ENCODE measurements around the gene TMEM225B. TPM values are rescaled to one million over a fixed set of nuclear protein-coding genes. Genes with fewer than 3 reads are reported as not detected.

Gene TMEM225B
- total RNA-seq, 3 donors from 2014 or later = 0.58 to 1.2 (median 0.82) TPM

- no peak for DNase-seq
- intact Hi-C loops (cut with DNase I, micrococcal nuclease) = no loop called here
These were observed 19.2 kb downstream of the TMEM225B start for GRCh38 chr7:99617192-99617781.

DNA sequence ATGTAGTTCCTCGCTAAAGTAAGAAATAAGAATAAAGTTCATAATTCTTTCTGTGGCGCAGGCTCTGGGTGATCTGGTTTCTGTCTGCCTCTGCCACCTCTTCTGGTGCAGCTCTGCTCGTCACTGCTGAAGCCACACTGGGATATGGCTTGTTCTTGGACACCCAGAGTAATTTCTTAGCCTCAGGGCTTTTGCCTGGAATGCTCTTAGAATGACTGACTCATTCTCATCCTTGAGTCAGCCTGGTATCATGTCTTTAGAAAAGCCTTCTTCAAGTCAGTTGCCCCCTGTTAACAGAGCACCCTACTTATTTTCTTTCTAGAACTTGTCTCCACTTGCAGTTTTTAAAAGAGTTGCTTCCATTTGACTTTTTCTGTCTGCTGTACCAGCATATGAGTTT lies 20.7 kb downstream of the TMEM225B start:
- no peak overlapping the region for H3K4me3 ChIP-seq
- no peaks in the 10 kb centered on the region for H3K9me3 ChIP-seq
- DNase-seq (no peak), ATAC-seq (no peak)
- peaks cover 7% of the 10 kb centered on the region for H3K4me1 ChIP-seq (ENCODE audit: low read depth)
- H3K36me3 ChIP-seq (ENCODE audit: low read depth) = no peaks in the 10 kb centered on the region
- intact Hi-C loops (cut with DNase I, micrococcal nuclease) = no loop called here
- TF ChIP-seq, protein P1, sequence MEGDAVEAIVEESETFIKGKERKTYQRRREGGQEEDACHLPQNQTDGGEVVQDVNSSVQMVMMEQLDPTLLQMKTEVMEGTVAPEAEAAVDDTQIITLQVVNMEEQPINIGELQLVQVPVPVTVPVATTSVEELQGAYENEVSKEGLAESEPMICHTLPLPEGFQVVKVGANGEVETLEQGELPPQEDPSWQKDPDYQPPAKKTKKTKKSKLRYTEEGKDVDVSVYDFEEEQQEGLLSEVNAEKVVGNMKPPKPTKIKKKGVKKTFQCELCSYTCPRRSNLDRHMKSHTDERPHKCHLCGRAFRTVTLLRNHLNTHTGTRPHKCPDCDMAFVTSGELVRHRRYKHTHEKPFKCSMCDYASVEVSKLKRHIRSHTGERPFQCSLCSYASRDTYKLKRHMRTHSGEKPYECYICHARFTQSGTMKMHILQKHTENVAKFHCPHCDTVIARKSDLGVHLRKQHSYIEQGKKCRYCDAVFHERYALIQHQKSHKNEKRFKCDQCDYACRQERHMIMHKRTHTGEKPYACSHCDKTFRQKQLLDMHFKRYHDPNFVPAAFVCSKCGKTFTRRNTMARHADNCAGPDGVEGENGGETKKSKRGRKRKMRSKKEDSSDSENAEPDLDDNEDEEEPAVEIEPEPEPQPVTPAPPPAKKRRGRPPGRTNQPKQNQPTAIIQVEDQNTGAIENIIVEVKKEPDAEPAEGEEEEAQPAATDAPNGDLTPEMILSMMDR (IDR thresholded peaks at IDR 0.05) = no peak

More at GRCh38 chr7:99617192-99617781, 19.2 kb downstream of the TMEM225B start:
- peak overlapping the region; percentile 93 for H3K4me3 ChIP-seq
- H3K9me3 ChIP-seq = no peaks in the 10 kb centered on the region
- H3K36me3 ChIP-seq (ENCODE audit: low read depth) = no peaks in the 10 kb centered on the region
- H3K4me1 ChIP-seq (ENCODE audit: low read depth) = peaks cover 7% of the 10 kb centered on the region
- TF ChIP-seq, protein P1 (IDR thresholded peaks at IDR 0.05) = no peak
- ATAC-seq = no peak

GRCh38 chr7:99619571-99620130 lies 21.6 kb downstream of the TMEM225B start:
- Histone ChIP-seq H3K4me3 (no peak overlapping the region), H3K9me3 (no peaks in the 10 kb centered on the region), H3K36me3 (ENCODE audit: low read depth) (no peaks in the 10 kb centered on the region), H3K4me1 (ENCODE audit: low read depth) (peaks cover 7% of the 10 kb centered on the region)
- TF ChIP-seq, protein P1 (IDR thresholded peaks at IDR 0.05) = no peak
- ATAC-seq (no peak), DNase-seq (no peak)
- intact Hi-C loops (cut with DNase I, micrococcal nuclease) = no loop called here

GRCh38 chr7:99621271-99621670 lies 23.2 kb downstream of the TMEM225B start:
- Histone ChIP-seq H3K4me3 (no peak overlapping the region), H3K4me1 (ENCODE audit: low read depth) (peaks cover 7% of the 10 kb centered on the region), H3K9me3 (no peaks in the 10 kb centered on the region), H3K36me3 (ENCODE audit: low read depth) (no peaks in the 10 kb centered on the region)
- intact Hi-C loops (cut with DNase I, micrococcal nuclease) = no loop called here
- ATAC-seq (no peak), DNase-seq (no peak)
- TF ChIP-seq, protein P1 (IDR thresholded peaks at IDR 0.05) = no peak

GRCh38 chr7:99622596-99622995 lies 24.5 kb downstream of the TMEM225B start:
- DNase-seq = no peak
- no peaks in the 10 kb centered on the region for H3K9me3 ChIP-seq
- intact Hi-C loops (cut with DNase I, micrococcal nuclease) = no loop called here
- no peak for ATAC-seq
- peaks cover 4% of the 10 kb centered on the region for H3K36me3 ChIP-seq (ENCODE audit: low read depth)
- H3K4me1 ChIP-seq (ENCODE audit: low read depth) = peaks cover 4% of the 10 kb centered on the region
- TF ChIP-seq, protein P1 (IDR thresholded peaks at IDR 0.05) = no peak
- H3K4me3 ChIP-seq = no peak overlapping the region
